ENCODE data around the gene GSK3A.

GSK3A gene

GRCh38 chr19:42228641-42229040 lies 13.8 kb downstream of the GSK3A start:
- Histone ChIP-seq H3K4me1 (no peaks in the 10 kb centered on the region), H3K36me3 (peaks cover 76% of the 10 kb centered on the region), H3K27me3 (no peaks in the 10 kb centered on the region), H3K9me3 (no peaks in the 10 kb centered on the region), H3K4me3 (ENCODE audit: low read depth, low read length) (no peak overlapping the region)
- no peak for DNase-seq
- TF ChIP-seq CTCF (IDR thresholded peaks at IDR 0.05; ENCODE audit: low read depth, low read length) = no peak

DNA sequence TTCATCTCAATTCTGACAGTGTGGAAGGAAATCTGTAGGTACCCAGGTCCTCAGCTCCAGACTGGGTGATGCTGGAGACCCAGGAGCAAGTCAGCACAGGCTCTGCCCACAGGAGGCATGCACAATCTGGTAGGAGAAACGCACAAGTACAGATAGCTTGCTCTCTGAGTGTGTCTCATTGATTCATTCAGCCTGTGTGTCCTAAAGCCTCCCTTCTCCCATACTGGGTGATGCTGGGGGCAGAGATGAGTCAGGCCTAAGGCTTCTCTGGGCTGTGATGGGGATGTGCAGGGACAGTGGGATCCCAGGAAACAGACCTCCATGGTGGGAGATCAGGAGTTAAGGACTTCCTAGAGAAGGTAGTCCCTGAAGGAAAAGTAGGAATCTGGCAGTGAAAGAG lies 15.5 kb downstream of the GSK3A start:
- TF ChIP-seq CTCF (IDR thresholded peaks at IDR 0.05; ENCODE audit: low read depth, low read length) = no peak
- Histone ChIP-seq H3K4me3 (ENCODE audit: low read depth, low read length) (no peak overlapping the region), H3K27me3 (no peaks in the 10 kb centered on the region), H3K4me1 (no peaks in the 10 kb centered on the region), H3K36me3 (peaks cover 70% of the 10 kb centered on the region), H3K9me3 (no peaks in the 10 kb centered on the region)
- no peak for DNase-seq

DNA sequence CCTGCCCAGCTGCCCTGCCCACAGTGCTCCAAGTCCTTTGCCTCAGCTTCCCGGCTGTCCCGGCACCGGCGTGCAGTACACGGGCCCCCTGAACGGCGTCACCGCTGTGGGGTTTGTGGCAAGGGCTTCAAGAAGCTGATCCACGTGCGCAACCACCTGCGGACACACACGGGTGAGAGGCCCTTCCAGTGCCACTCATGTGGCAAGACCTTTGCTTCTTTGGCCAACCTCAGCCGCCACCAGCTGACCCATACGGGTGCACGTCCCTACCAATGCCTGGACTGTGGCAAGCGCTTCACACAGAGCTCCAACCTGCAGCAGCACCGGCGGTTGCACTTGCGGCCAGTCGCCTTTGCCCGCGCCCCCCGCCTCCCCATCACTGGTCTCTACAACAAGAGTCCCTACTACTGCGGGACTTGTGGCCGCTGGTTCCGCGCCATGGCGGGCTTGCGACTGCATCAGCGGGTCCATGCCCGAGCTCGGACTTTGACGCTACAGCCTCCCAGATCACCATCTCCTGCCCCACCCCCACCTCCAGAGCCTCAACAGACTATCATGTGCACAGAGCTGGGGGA lies 16.6 kb downstream of the GSK3A start:
- Histone ChIP-seq H3K9me3 (no peaks in the 10 kb centered on the region), H3K4me3 (ENCODE audit: low read depth, low read length) (no peak overlapping the region), H3K4me1 (no peaks in the 10 kb centered on the region; the same call in 1 of the 2 replicates), H3K27me3 (no peaks in the 10 kb centered on the region), H3K36me3 (peaks cover 63% of the 10 kb centered on the region)
- DNase-seq = no peak
- TF ChIP-seq CTCF (IDR thresholded peaks at IDR 0.05; ENCODE audit: low read depth, low read length) = no peak

GRCh38 chr19:42224940-42225717 lies 17.3 kb downstream of the GSK3A start:
- Histone ChIP-seq H3K36me3 (peaks cover 59% of the 10 kb centered on the region), H3K9me3 (no peaks in the 10 kb centered on the region), H3K4me1 (no peaks in the 10 kb centered on the region; the same call in 1 of the 2 replicates), H3K4me3 (ENCODE audit: low read depth, low read length) (no peak overlapping the region), H3K27me3 (no peaks in the 10 kb centered on the region)
- no peak for DNase-seq
- TF ChIP-seq CTCF (IDR thresholded peaks at IDR 0.05; ENCODE audit: low read depth, low read length) = no peak

- TF ChIP-seq CTCF (IDR thresholded peaks at IDR 0.05; ENCODE audit: low read depth, low read length) = no peak
- DNase-seq = no peak
- no peaks in the 10 kb centered on the region for H3K9me3 ChIP-seq
- peaks cover 20% of the 10 kb centered on the region for H3K36me3 ChIP-seq
- peak overlapping the region; percentile 99 for H3K4me3 ChIP-seq (ENCODE audit: low read depth, low read length)
- H3K27me3 ChIP-seq = no peaks in the 10 kb centered on the region
- H3K4me1 ChIP-seq = peaks cover 9% of the 10 kb centered on the region
Measured at GRCh38 chr19:42220751-42221097, 21.7 kb downstream of the GSK3A start.
